Common myeloid progenitor, CD34-positive (primary cell): Measurements from ENCODE around the gene LTV1.
"Not testable (repeated sequence)": the region's sequence is repeated elsewhere in the genome, so short reads cannot be mapped to it uniquely, and the experiment has no call there.

Experiments used
- CTCF ChIA-PET: fragments of 350-600 bp; sonication (Branson Sonifier 250); formaldehyde crosslinking; loops from one replicate; lab custom pipeline; 2021; ENCODE audit warnings: antibody characterized with exemption; lab: Charles Lee
- POLR2A ChIA-PET: fragments of 350-600 bp; sonication (Branson Sonifier 250); formaldehyde crosslinking; loops from one replicate; lab custom pipeline; 2021; ENCODE audit warnings: antibody characterized with exemption; lab: Charles Lee
- DNase-seq, 3 donors: peaks; one replicate each; pipeline versions ENCODE4 v3.0.0 to v3.0.0-alpha.2; 2013
- H3K27ac ChIP-seq, 2 experiments: 1 replicate in 1 of 2; 2 replicates in 1 of 2; pipeline ENCODE4 v1.7.0; 2013; ENCODE audit warnings: inconsistent platforms in 2 of 2, low read length in 2 of 2, mild to moderate bottlenecking in 2 of 2, low read depth in 1 of 2, moderate library complexity in 1 of 2; ENCODE audit not compliant: severe bottlenecking in 2 of 2, insufficient read depth in 1 of 2, poor library complexity in 1 of 2
- H3K27me3 ChIP-seq, 5 experiments: replicated peaks in 2 of 5; 1 replicate in 3 of 5; 2 replicates in 2 of 5; pipeline versions ENCODE4 v1.6.1 to v1.7.0; 2013; ENCODE audit warnings: low read length in 4 of 5, mild to moderate bottlenecking in 2 of 5, moderate library complexity in 2 of 5, inconsistent platforms in 1 of 5; ENCODE audit not compliant: insufficient read depth in 5 of 5, control insufficient read depth in 4 of 5
- H3K36me3 ChIP-seq, 4 experiments: 1 replicate in 2 of 4; 2 replicates in 2 of 4; pipeline versions ENCODE4 v1.6.1 to v1.7.0; 2013; ENCODE audit warnings: low read length in 3 of 4, control low read depth in 1 of 4, mild to moderate bottlenecking in 1 of 4; ENCODE audit not compliant: control insufficient read depth in 4 of 4, insufficient read depth in 4 of 4
- H3K4me1 ChIP-seq, 4 experiments: 1 replicate in 3 of 4; 2 replicates in 1 of 4; pipeline versions ENCODE4 v1.6.1 to v1.7.1; 2013; ENCODE audit warnings: low read length in 3 of 4, mild to moderate bottlenecking in 3 of 4, control low read depth in 1 of 4, inconsistent platforms in 1 of 4, moderate library complexity in 1 of 4; ENCODE audit not compliant: control insufficient read depth in 4 of 4, insufficient read depth in 4 of 4; ENCODE audit errors: control extremely low read depth in 1 of 4
- H3K4me3 ChIP-seq, 7 experiments: 1 replicate in 4 of 7; 2 replicates in 3 of 7; pipeline versions ENCODE4 v1.5.1 to v1.7.0; 2013; ENCODE audit warnings: mild to moderate bottlenecking in 7 of 7, low read length in 6 of 7, moderate library complexity in 6 of 7, inconsistent platforms in 2 of 7, low read depth in 2 of 7, control low read depth in 1 of 7; ENCODE audit not compliant: insufficient read depth in 4 of 7, control insufficient read depth in 1 of 7; ENCODE audit errors: extremely low read depth in 1 of 7
- H3K9me3 ChIP-seq, 5 experiments: 1 replicate in 4 of 5; 2 replicates in 1 of 5; pipeline versions ENCODE4 v1.6.1 to v1.7.1; 2013; ENCODE audit warnings: low read length in 4 of 5, mild to moderate bottlenecking in 2 of 5, inconsistent platforms in 1 of 5, low read depth in 1 of 5, moderate library complexity in 1 of 5; ENCODE audit not compliant: control insufficient read depth in 4 of 5, insufficient read depth in 2 of 5; ENCODE audit errors: control extremely low read depth in 1 of 5
- WGBS: methylation state at CpG from one replicate; pipeline ENCODE4 v1.1.5; 2013; ENCODE audit not compliant: insufficient coverage; 5-methylcytosine and 5-hydroxymethylcytosine counted together

Gene LTV1

DNA sequence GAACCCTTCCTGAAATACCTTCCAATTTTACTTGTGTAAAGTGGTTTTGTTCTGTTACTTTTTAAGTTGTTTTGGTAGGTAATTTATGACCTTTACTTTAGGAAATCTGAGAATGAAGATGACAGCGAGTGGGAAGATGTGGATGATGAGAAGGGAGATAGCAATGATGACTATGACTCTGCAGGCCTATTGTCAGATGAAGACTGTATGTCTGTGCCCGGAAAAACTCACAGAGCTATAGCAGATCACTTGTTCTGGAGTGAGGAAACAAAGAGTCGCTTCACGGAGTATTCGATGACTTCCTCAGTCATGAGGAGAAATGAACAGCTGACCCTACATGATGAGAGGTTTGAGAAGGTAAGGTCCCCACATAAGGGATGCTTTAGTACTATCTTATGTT is 14.5 kb downstream of the LTV1 start:
- Histone ChIP-seq H3K9me3 (peaks cover 1 to 27% (median 2%) of the 10 kb centered on the region in 5 experiments), H3K27ac (no peak overlapping the region), H3K4me1 (no peaks in the 10 kb centered on the region), H3K36me3 (peaks cover 39 to 88% (median 51%) of the 10 kb centered on the region in 4 experiments), H3K4me3 (no peak overlapping the region), H3K27me3 (no peaks in the 10 kb centered on the region)
- WGBS: 100% methylated on average over 4 of the region's 5 CpGs
- POLR2A ChIA-PET: no interaction called here
- CTCF ChIA-PET: interaction anchor here (1.0 to 1.5 kb wide), 3 partner anchors 10 to 176 kb away, joined by 3 to 4 read pairs (median 3); no protein-coding TSS in a partner anchor
- no peak for DNase-seq

GRCh38 chr6:143859891-143860660 is 16.9 kb downstream of the LTV1 start:
- POLR2A ChIA-PET: interaction anchor here (0.7 kb wide), 1 partner anchor 12 kb away, joined by 3 read pairs; no protein-coding TSS in a partner anchor
- peaks cover 0 to 21% (median 2%) of the 10 kb centered on the region in 5 experiments for H3K9me3 ChIP-seq
- CTCF ChIA-PET: no interaction called here
- DNase-seq: no peak
- no peaks in the 10 kb centered on the region for H3K4me1 ChIP-seq
- peaks cover 40 to 92% (median 63%) of the 10 kb centered on the region in 4 experiments for H3K36me3 ChIP-seq
- no peaks in the 10 kb centered on the region for H3K27me3 ChIP-seq
- H3K4me3 ChIP-seq: no peak overlapping the region
- 100% methylated on average over 1 of the region's 3 CpGs for WGBS
- H3K27ac ChIP-seq: no peak overlapping the region

DNA sequence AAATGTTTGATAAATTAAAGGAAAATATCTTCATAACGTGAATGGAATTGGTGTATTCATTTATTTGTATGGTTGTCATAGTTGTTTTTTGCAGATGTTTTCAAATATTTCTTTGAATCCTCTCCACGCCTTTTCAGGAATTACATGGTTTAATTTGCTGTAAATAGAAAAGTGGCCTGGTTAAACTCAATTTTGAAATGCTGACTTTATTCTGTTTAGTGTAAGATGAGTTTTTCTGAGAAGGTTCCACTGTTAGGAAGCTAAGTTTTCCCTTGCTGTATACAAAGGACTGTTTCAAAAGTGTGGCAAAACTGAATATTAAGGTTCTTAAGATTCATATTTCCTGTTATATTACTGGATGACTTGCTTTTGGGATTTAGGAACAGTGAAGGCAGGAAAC is 20.6 kb downstream of the LTV1 start:
- ChIA-PET CTCF (no interaction called here), POLR2A (interaction anchor here (1.1 kb wide), 1 partner anchor 21 kb away, joined by 3 read pairs; no protein-coding TSS in a partner anchor)
- no peaks in the 10 kb centered on the region for H3K4me1 ChIP-seq
- H3K27me3 ChIP-seq: no peaks in the 10 kb centered on the region
- H3K9me3 ChIP-seq: peaks cover 0 to 6% (median 0%) of the 10 kb centered on the region in 5 experiments
- no peak for DNase-seq
- no peak overlapping the region for H3K4me3 ChIP-seq
- no peak overlapping the region for H3K27ac ChIP-seq
- peaks cover 15 to 64% (median 42%) of the 10 kb centered on the region in 4 experiments for H3K36me3 ChIP-seq
- 100% methylated on average over 2 of the region's 2 CpGs for WGBS

- CTCF ChIA-PET: no interaction called here
- DNase-seq: no peak
- peaks cover 12 to 59% (median 38%) of the 10 kb centered on the region in 4 experiments for H3K36me3 ChIP-seq
- no peak within 1 kb of the TSS for H3K27ac ChIP-seq
- POLR2A ChIA-PET: no interaction called here
- no CpG with 5 or more reads among the region's 1 CpG for WGBS
- H3K27me3 ChIP-seq: no peaks in the 10 kb centered on the region
- H3K4me3 ChIP-seq: no peak within 1 kb of the TSS
- peaks cover 0 to 6% (median 0%) of the 10 kb centered on the region in 5 experiments for H3K9me3 ChIP-seq
- no peaks in the 10 kb centered on the region for H3K4me1 ChIP-seq
Measured at GRCh38 chr6:143864234-143864633, 21.1 kb downstream of the LTV1 start, which contains the start of gene ZC2HC1B. Gene ZC2HC1B (plus strand): TSS chr6:143864474. CDS start chr6:143864540, 66 bp downstream.

GRCh38 chr6:143867236-143867635 is 24.1 kb downstream of the LTV1 start:
- Histone ChIP-seq H3K9me3 (peaks cover 0 to 6% (median 0%) of the 10 kb centered on the region in 5 experiments), H3K27me3 (no peaks in the 10 kb centered on the region), H3K4me1 (no peaks in the 10 kb centered on the region), H3K36me3 (peaks cover 0 to 30% (median 22%) of the 10 kb centered on the region in 4 experiments), H3K4me3 (no peak overlapping the region), H3K27ac (no peak overlapping the region)
- ChIA-PET POLR2A (no interaction called here), CTCF (no interaction called here)
- DNase-seq: no peak

DNA sequence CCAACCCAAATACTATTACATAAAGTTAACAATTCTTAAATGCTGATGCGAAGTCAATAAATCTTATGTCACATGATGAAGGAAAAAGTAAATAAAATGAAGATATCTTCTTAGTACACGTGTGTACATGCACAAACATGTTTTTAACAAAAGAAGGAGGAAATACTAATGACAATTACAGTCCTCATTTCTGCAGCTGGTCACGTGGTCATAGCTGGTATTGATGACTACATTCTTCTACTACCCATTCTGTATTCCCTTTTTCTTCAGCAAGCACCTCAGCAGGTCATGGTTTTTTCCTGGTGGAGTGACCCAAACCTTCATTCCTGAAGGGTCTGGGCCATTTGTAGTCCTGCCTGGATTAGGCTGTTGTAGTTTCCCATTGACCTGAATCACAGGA is 25.7 kb downstream of the LTV1 start:
- H3K4me1 ChIP-seq, H3K27ac ChIP-seq, H3K4me3 ChIP-seq, H3K9me3 ChIP-seq, DNase-seq, H3K27me3 ChIP-seq, POLR2A ChIA-PET, CTCF ChIA-PET: not testable (repeated sequence)
- H3K36me3 ChIP-seq: peaks cover 0 to 16% (median 12%) of the 10 kb centered on the region in 4 experiments
- 100% methylated on average over 1 of the region's 3 CpGs for WGBS

- H3K4me1 ChIP-seq, H3K27me3 ChIP-seq, H3K36me3 ChIP-seq, H3K4me3 ChIP-seq, DNase-seq, POLR2A ChIA-PET, H3K27ac ChIP-seq, CTCF ChIA-PET: not testable (repeated sequence)
- no CpG with 5 or more reads among the region's 1 CpG for WGBS
- H3K9me3 ChIP-seq: peaks cover 0 to 21% (median 4%) of the 10 kb centered on the region in 5 experiments
Measured at GRCh38 chr6:143871202-143871730, 28.1 kb downstream of the LTV1 start.
